ENCODE results near the gene LAMB1.

The LAMB1 gene

DNA sequence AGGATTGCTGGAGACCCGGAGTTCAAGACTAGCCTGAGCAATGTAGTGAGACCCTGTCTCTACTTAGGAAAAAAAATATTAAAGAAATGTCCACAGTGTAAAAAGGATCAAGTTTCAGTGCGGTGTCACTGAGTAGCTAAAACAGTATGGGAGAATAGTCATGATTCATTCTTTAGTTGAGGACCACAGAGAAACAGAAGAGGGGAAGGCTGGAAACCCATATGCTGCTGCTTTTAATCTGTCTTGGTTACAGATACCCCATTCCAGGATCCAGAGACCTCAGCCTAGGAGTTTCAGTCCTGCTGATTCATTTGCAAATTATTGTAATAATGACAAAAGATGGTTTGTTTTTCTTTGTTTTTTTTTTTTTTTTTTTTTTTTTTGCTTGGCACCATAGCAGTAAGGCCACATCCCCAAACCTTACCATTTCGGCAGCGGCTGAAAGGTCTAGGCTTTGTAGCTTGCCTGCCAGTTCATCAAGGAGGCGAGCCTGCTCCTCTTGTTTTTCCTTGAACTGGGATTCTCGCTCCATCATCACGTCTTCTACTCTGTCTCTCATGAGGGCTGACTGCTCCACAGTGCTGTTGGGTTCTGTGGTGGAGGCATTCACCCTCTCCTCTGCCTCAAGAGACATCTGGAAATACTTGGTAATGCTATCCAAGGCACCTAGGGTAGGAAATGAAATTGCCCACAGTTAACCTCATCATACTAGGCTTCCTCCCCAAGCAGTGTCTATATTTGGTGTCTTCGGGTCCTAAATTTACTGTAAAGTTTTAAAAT, 67.8 kb downstream of the LAMB1 start:
- H3K27ac ChIP-seq: no peak overlapping the region
- ChIA-PET CTCF (interaction anchor here (0.6 kb wide), 1 partner anchor 65 kb away, joined by 3 read pairs; no protein-coding TSS in a partner anchor), POLR2A (ENCODE audit: low non-redundant PET) (interaction anchor here (0.7 kb wide), 1 partner anchor 1806 kb away, joined by 5 read pairs; no protein-coding TSS in a partner anchor)
- no peak for DNase-seq (ENCODE audit: low spot score)
- TF ChIP-seq, protein P1, sequence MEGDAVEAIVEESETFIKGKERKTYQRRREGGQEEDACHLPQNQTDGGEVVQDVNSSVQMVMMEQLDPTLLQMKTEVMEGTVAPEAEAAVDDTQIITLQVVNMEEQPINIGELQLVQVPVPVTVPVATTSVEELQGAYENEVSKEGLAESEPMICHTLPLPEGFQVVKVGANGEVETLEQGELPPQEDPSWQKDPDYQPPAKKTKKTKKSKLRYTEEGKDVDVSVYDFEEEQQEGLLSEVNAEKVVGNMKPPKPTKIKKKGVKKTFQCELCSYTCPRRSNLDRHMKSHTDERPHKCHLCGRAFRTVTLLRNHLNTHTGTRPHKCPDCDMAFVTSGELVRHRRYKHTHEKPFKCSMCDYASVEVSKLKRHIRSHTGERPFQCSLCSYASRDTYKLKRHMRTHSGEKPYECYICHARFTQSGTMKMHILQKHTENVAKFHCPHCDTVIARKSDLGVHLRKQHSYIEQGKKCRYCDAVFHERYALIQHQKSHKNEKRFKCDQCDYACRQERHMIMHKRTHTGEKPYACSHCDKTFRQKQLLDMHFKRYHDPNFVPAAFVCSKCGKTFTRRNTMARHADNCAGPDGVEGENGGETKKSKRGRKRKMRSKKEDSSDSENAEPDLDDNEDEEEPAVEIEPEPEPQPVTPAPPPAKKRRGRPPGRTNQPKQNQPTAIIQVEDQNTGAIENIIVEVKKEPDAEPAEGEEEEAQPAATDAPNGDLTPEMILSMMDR (conservative IDR thresholded peaks at IDR 0.05; ENCODE audit: low read depth): no peak

DNA sequence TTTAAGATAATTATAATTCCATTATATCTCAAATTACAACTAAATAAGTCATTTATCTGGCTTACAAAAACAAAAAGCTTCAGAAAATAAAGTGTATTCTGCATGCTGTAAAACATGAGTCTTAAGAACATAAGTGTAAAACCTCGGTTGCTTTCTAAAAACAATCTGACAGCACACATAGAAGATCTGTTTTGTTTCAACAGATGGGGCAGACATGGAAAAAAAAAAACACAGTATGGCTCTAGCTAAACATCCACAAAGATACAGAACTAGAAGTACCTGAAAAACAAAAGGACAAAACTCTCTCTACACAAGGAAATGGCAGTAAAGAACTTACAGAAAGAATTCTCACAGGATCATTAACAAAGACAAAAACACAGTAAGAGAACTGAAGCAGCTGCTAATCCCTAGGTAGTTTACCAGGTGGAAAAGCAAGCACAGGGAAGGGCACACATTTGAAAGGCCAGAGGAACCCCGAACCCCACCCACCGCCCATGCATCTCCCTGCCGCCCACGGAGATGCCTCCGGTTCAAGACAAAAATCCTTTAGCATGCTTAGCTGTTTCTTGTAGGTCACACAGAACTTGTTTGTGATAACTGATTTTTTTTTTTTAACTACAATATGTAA, 69.5 kb downstream of the LAMB1 start:
- TF ChIP-seq, protein P1 (conservative IDR thresholded peaks at IDR 0.05; ENCODE audit: low read depth): no peak
- DNase-seq (ENCODE audit: low spot score): no peak
- CTCF ChIA-PET: interaction anchor here (1.2 kb wide), 1 partner anchor 22 kb away, joined by 4 read pairs; no protein-coding TSS in a partner anchor
- POLR2A ChIA-PET (ENCODE audit: low non-redundant PET): no interaction called here
- no peak overlapping the region for H3K27ac ChIP-seq

DNA sequence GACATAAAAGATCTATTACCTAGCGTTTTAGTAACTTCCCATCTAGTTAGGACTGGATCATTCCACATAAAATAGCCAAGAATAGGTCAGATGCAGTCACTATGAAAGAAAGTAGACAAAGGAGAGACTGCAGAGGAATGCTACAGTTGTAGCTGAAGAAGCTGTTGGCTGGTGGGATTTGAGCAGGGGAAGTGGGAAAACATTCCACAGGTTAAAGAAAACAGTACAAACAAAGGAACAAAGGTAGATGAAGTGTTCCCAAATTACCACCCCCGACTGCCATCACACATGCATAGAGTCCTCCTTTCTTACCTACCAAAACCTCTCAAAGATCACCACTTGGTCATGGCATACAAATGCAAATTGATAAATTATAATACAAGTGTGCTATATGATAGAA, 70.2 kb downstream of the LAMB1 start:
- DNase-seq (ENCODE audit: low spot score): no peak
- TF ChIP-seq, protein P1 (conservative IDR thresholded peaks at IDR 0.05; ENCODE audit: low read depth): no peak
- ChIA-PET POLR2A (ENCODE audit: low non-redundant PET) (no interaction called here), CTCF (interaction anchor here (0.7 to 1.2 kb wide), 2 partner anchors 12 to 21 kb away, joined by 4 read pairs; no protein-coding TSS in a partner anchor)
- no peak overlapping the region for H3K27ac ChIP-seq

DNA sequence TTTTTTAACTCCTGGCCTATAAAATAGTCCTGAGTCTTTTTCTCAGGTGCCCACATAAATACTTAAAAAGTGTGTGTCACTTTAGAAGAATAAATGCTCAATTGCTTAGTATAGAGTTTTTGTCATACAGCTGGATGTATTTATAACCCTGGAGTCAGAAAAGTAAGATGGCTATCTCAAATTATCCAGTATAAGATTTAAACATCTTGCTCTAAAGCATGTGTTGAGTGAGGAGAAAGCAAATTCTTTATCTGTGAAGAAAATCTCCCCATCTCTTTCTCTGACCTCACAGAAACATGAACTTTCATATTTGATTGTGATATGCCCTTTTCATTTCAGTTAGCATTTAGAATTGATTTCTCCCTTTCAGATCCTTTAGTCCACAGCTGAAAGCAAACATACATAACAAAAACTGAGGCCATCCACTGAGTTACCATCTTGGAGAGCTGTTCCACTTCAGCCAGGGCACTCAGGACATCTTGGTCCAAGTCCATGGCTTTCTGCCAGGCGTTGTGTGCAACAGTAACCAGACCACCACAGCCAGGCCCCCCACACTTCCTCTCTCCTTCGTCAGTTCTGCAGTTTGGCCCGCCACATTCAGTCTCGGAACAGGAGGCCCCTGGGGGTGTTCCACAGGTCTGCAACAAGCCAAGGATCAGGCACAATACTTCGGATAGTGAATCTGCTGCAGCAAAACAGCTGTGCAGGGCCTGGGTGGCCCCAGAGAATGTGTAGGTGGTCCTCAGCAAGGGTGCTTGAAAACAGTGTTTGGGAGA, 71.0 kb downstream of the LAMB1 start:
- H3K27ac ChIP-seq: 0 out of 2 replicates have a peak overlapping the region, but pooled peaks have one; percentile 20
- CTCF ChIA-PET: interaction anchor here (0.7 kb wide), 1 partner anchor 11 kb away, joined by 4 read pairs; no protein-coding TSS in a partner anchor
- TF ChIP-seq, protein P1 (conservative IDR thresholded peaks at IDR 0.05; ENCODE audit: low read depth): no peak
- DNase-seq (ENCODE audit: low spot score): no peak
- POLR2A ChIA-PET (ENCODE audit: low non-redundant PET): no interaction called here

DNA sequence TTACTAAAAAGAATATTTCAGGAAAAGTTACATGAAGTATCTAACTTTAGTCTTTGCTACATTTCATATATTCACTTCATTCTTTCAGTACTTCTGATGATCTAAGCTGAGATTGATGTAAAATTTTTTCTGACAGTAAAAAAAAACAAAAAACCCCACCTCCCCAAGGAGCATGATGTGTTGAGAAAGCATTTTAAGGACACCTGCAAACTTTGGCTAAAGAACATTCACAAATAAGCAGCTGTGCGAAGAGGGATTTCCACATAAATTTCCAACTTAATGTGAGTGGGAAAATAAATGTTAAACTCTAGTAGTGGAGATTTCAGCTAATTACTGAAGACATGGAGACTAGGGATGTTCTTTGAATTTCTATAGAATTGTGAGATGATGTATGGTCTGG, 76.5 kb downstream of the LAMB1 start:
- CTCF ChIA-PET: interaction anchor here (0.6 kb wide), 2 partner anchors 176 to 518 kb away, joined by 3 read pairs; no protein-coding TSS in a partner anchor
- TF ChIP-seq, protein P1 (conservative IDR thresholded peaks at IDR 0.05; ENCODE audit: low read depth): no peak
- H3K27ac ChIP-seq: no peak overlapping the region
- POLR2A ChIA-PET (ENCODE audit: low non-redundant PET): no interaction called here
- DNase-seq (ENCODE audit: low spot score): no peak

All from RWPE1 (cell line).